Activated CD4-positive, alpha-beta T cell treated with anti-CD3 and anti-CD28 coated beads, Interleukin-2, amount 50 U/mL, for 24 hours (primary cell): ENCODE results near the gene PGRMC2.

Experiments used
- DNase-seq, 2 donors: peaks; one replicate each; pipeline ENCODE4 v3.0.0-alpha.2; 2020; ENCODE audit warnings: low read depth in 1 of 2, low spot score in 1 of 2

Gene PGRMC2

GRCh38 chr4:128299848-128300247 lies 12.2 kb upstream of the PGRMC2 start:
- no peak for DNase-seq

DNA sequence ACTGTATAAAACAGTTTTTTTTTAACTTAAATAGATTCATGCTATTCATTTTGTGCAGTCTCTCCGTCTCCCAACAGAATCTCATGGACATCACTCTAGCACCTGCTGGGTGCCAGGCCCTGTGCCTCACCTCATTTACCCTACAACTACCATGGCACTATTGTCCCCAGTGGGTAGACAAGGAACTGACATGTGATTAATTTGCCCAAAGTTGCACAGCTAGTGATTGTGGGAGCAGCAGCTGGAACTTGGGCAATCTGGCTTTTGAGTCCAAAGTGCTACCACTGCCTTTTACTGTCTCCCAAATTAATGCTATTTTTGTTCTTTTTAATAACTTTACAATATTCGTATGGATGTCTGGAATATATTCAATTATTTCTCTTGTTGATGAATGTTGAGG lies 11.2 kb upstream of the PGRMC2 start:
- no peak for DNase-seq

- no peak for DNase-seq
Measured at GRCh38 chr4:128298146-128298758, 10.6 kb upstream of the PGRMC2 start.

- no peak for DNase-seq
Measured at GRCh38 chr4:128295255-128295654, 7.6 kb upstream of the PGRMC2 start.

DNA sequence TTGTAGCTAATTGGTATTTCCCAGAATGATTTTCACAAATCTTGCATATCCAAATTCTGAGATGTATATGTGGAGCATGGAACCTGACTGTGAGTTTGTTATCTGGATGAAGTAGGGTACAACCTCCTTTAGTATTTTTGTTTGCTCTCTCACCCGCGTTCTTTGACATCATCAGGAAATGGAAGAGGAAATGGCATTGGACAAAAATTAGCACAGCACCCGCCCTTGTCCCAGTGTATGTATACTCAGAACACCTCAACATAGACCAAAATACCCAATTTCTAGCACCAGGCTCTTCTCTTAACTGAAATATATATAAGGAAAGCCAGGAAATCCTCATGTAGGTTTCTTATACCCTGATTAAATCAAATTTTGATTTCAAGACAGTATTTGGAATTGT lies 6.9 kb upstream of the PGRMC2 start:
- no peak for DNase-seq

DNA sequence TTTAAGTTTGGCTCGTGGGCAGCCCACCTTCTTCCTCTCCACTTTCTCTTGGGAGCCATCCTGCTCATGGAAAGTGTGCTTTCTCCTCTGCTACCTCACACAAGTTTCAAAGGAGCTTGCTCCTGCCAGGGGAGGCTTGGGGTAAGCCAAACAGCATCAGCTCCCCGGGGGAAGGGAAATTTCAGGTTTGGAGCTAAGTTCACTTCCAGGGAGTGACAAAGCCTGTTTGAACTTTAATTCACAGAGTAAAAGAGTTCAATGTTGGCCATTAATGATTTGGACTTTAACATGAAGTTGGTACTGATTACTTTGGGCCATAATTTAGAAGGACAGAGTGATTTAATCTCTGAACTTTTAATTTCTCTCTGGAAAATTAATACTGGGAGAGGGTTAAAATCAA lies 4.7 kb upstream of the PGRMC2 start:
- DNase-seq, result no peak

GRCh38 chr4:128291096-128291495 lies 3.5 kb upstream of the PGRMC2 start:
- no peak for DNase-seq

GRCh38 chr4:128290526-128290925 lies 2.9 kb upstream of the PGRMC2 start:
- no peak for DNase-seq

DNA sequence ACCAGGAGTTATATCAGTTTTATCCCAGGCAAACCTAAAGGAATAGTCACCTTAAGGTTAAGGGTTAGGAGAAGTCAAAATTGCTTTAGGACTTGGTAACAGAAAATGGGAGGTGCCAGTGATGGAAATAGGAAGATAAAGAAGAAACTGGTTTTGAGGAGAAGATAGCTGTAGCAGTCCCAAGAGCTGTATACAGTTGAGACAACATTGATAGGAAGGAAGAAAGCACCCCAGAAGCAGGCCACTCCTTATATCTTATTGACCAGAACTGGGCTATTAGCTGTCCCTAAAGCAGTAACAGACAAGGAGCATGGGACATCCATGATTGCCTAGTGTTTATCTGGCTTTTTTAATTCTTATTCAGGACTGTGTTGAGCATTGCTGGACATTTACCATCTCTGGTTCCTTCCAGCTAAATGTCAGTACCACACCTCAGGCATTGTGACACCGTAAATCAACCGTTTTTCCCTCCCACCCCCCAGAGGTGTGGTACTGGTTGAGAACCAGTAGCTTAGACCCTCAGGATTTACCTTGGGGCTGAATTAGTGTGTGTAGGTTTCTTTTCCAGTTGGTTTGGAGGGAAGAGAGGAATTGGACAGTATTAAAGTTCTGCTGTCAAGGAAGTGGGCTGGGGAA lies 2.0 kb upstream of the PGRMC2 start:
- no peak for DNase-seq

DNA sequence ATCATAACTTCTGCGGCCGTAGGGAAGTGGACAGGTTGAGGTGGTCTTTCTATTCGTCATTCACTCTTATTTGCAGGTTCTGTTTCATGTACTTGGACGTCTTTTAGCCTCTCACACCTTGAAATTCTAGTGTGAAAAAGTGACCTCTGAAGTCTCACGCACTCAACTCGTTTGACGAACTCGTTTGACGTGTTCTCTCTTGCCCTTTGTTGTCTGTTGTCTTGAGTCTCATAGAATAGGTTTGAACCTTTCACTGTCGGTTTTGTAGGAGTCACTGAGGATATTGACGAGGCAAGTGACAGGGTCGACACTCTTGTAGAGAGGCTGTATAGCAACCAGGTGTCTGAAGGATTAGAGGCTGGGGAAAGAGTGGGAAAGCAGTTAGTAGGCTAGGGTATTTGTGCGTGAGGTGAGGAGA lies 1.1 kb upstream of the PGRMC2 start:
- peak in 1 of 2 donors; percentile 20 for DNase-seq

- DNase-seq, result peak; percentile 98 to 100
Measured at GRCh38 chr4:128287871-128288688, 467 bp upstream of the PGRMC2 start.

- peak in 1 of 2 donors; percentile 3 for DNase-seq
Measured at GRCh38 chr4:128286474-128287058, 1.0 kb downstream of the PGRMC2 start.

DNA sequence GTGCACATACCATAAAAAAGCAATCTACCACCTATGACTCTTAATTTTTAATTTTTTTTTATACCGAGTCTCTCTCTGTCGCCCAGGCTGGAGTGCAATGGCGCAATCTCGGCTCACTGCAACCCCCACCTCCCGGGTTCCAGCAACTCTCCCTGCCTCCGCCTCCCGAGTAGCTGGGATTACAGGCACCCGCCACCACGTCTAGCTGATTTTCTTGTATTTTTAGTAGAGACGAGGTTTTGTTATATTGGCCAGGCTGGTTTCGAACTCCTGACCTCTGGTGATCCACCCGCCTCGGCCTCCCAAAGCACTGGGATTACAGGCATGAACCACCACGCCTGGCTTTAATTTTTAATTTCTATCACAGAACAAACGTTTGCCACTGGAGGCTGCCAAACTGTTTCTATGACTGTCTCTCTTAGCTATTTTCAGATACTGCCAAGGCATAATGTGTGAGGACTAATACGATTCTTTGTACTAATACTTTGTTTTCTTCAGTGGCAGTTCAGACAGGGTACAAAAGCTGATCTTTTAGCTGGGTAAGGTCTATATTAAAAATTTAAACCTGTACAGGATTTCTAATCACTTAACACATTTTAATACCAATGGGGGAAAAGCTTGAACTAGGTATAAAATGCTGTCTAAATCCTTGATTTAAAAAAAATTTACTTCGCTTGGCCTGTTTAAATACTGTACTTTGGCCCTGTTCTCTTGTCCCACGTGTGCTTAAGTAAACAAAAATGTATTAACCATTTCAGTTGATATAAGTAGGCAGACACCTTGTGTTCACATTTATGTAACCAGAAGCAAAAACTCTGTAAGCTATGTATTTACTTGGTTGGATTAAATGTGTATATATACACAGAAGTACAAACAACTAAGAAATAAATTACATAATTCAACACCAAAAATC lies 2.3 kb downstream of the PGRMC2 start:
- no peak for DNase-seq

- no peak for DNase-seq
Measured at GRCh38 chr4:128284317-128284716, 3.3 kb downstream of the PGRMC2 start.

DNA sequence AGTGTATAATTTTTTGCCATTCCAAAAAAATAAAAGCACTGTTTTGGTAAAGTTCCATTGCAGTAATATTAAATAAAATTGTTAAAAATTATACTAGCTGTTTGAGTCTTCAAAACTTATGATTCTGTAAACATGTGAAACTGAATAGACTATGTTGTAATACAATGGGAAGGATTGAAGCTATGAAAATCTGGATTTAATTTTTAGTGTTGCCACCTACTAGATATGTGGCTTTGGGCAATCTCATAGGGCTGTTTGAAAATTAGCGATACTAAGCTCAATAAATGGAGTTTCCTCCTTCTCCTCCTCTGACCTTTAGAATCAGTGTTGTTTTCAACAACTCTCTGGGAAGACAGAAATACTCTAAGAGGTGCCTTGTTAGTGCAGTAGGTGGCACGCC lies 4.5 kb downstream of the PGRMC2 start:
- DNase-seq, result no peak

DNA sequence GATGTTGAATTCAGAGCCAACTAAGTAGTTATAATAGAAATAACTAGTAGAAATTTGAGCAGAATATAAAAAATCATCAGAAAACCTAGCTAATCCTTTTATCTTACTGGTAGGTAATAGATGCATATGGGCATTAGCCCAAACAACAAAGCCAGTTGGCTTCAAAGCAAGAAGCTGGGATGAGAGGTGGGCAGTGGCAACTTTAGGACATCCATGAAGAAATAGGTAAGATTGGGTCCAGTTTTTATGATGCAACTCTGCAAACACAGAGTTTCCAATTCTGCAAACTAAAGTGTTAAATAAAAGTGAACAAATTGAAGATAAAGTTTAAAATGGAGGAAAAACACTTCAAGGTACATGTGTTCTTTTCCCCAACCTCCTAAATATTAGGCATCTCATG lies 5.1 kb downstream of the PGRMC2 start:
- DNase-seq, result no peak

- DNase-seq, result no peak
Measured at GRCh38 chr4:128281354-128281753, 6.3 kb downstream of the PGRMC2 start.

GRCh38 chr4:128279624-128280225 lies 7.9 kb downstream of the PGRMC2 start:
- DNase-seq, result no peak

- DNase-seq, result no peak
Measured at GRCh38 chr4:128277856-128278255, 9.8 kb downstream of the PGRMC2 start.

GRCh38 chr4:128275346-128275745 lies 12.3 kb downstream of the PGRMC2 start:
- DNase-seq, result no peak
